GM18511 (cell line): ENCODE measurements around the gene EWSR1.
"Not testable (repeated sequence)": the region's sequence is repeated elsewhere in the genome, so short reads cannot be mapped to it uniquely, and the experiment has no call there.

ENCODE experiments used
- ATAC-seq: cut with Tn5 transposase; IDR thresholded peaks from one replicate; pipeline ENCODE4 v1.9.1; 2021; ENCODE audit warnings: mild to moderate bottlenecking, moderate library complexity; ENCODE audit not compliant: unreplicated experiment

The EWSR1 gene

GRCh38 chr22:29245626-29246385 lies 22.3 kb upstream of the EWSR1 start:
- no peak for ATAC-seq

- ATAC-seq = not testable (repeated sequence)
Measured at GRCh38 chr22:29247891-29248290, 20.2 kb upstream of the EWSR1 start.

GRCh38 chr22:29251265-29251664 lies 16.8 kb upstream of the EWSR1 start:
- no peak for ATAC-seq

GRCh38 chr22:29251981-29252911 lies 15.8 kb upstream of the EWSR1 start:
- no peak for ATAC-seq

- no peak for ATAC-seq
Measured at GRCh38 chr22:29253561-29254285, 14.3 kb upstream of the EWSR1 start.

- no peak for ATAC-seq
Measured at GRCh38 chr22:29254286-29254660, 13.8 kb upstream of the EWSR1 start.

- no peak for ATAC-seq
Measured at GRCh38 chr22:29255064-29255621, 12.9 kb upstream of the EWSR1 start.

GRCh38 chr22:29256606-29257325 lies 11.3 kb upstream of the EWSR1 start:
- ATAC-seq = no peak

GRCh38 chr22:29257751-29258181 lies 10.3 kb upstream of the EWSR1 start:
- no peak for ATAC-seq

- no peak for ATAC-seq
Measured at GRCh38 chr22:29258407-29259252, 9.4 kb upstream of the EWSR1 start.

- ATAC-seq = no peak
Measured at GRCh38 chr22:29259253-29259899, 8.7 kb upstream of the EWSR1 start.

GRCh38 chr22:29260031-29260560 lies 8.0 kb upstream of the EWSR1 start:
- no peak for ATAC-seq

- no peak for ATAC-seq
Measured at GRCh38 chr22:29260601-29261315, 7.3 kb upstream of the EWSR1 start.

- no peak for ATAC-seq
Measured at GRCh38 chr22:29263791-29264276, 4.2 kb upstream of the EWSR1 start.

- no peak for ATAC-seq
Measured at GRCh38 chr22:29265305-29265704, 2.8 kb upstream of the EWSR1 start.

- no peak for ATAC-seq
Measured at GRCh38 chr22:29265929-29266328, 2.1 kb upstream of the EWSR1 start.

- ATAC-seq = no peak
Measured at GRCh38 chr22:29266564-29267461, 1.3 kb upstream of the EWSR1 start.
